B cell (primary cell): ENCODE data around the gene PILRB. TPM values are rescaled to one million over a fixed set of nuclear protein-coding genes. Genes with fewer than 3 reads are reported as not detected.
"Not testable (repeated sequence)": the region's sequence is repeated elsewhere in the genome, so short reads cannot be mapped to it uniquely, and the experiment has no call there.

Experiments used
- ATAC-seq: fragments of 200-7000 bp; cut with Tn5 transposase; one replicate; pipeline ENCODE4 v1.10.0; 2021; ENCODE audit warnings: low read depth, mild to moderate bottlenecking, moderate number of reproducible peaks, moderate library complexity
- CTCF ChIA-PET: fragments of 350-600 bp; sonication (Branson Sonifier 250); formaldehyde crosslinking; loops from one replicate; lab custom pipeline; 2021; ENCODE audit warnings: antibody characterized with exemption, inconsistent platforms; lab: Charles Lee
- POLR2A ChIA-PET: fragments of 350-600 bp; sonication (Branson Sonifier 250); formaldehyde crosslinking; loops from one replicate; lab custom pipeline; 2021; ENCODE audit warnings: antibody characterized with exemption; lab: Charles Lee
- DNase-seq: peaks from one replicate; pipeline ENCODE4 v3.0.0; 2013
- H2AFZ ChIP-seq: 2 replicates; pipeline ENCODE4 v1.6.1; 2012; ENCODE audit warnings: mild to moderate bottlenecking, low read depth, low read length; ENCODE audit not compliant: insufficient read depth, poor library complexity, severe bottlenecking
- H3K27ac ChIP-seq, 2 donors: 1 replicate in 1 of 2; 2 replicates in 1 of 2; pipeline ENCODE4 v1.5.1; 2012 to 2013; ENCODE audit warnings: low read length in 2 of 2, mild to moderate bottlenecking in 2 of 2, moderate library complexity in 1 of 2
- H3K27me3 ChIP-seq, 4 experiments: fragments of 200-600 bp in 1 of 4; sonication (generic) in 1 of 4; replicated peaks in 1 of 4; 1 replicate in 2 of 4; 2 replicates in 2 of 4; pipeline versions ENCODE4 v1.6.1 to v1.7.0; 2013 to 2016; ENCODE audit warnings: low read length in 3 of 4, mild to moderate bottlenecking in 2 of 4, mixed read lengths in 1 of 4, moderate library complexity in 1 of 4; ENCODE audit not compliant: insufficient read depth in 4 of 4, control insufficient read depth in 3 of 4; ENCODE audit errors: control extremely low read depth in 1 of 4
- H3K36me3 ChIP-seq, 2 experiments: replicated peaks in 1 of 2; 1 replicate in 1 of 2; 2 replicates in 1 of 2; pipeline versions ENCODE4 v1.6.1 to v1.7.1; 2013; ENCODE audit warnings: low read length in 1 of 2; ENCODE audit not compliant: insufficient read depth in 2 of 2, control insufficient read depth in 1 of 2; ENCODE audit errors: control extremely low read depth in 1 of 2, extremely low read depth in 1 of 2
- H3K4me1 ChIP-seq, 2 donors: fragments of 200-600 bp in 1 of 2; sonication (generic) in 1 of 2; 1 replicate in 1 of 2; 2 replicates in 1 of 2; pipeline versions ENCODE4 v1.5.1 to v1.6.1; 2013 to 2017; ENCODE audit warnings: low read length in 2 of 2; ENCODE audit not compliant: control insufficient read depth in 2 of 2, insufficient read depth in 2 of 2
- H3K4me2 ChIP-seq: replicated peaks from 2 replicates; pipeline ENCODE3; 2012; ENCODE audit warnings: mild to moderate bottlenecking, low read depth, low read length; ENCODE audit not compliant: poor library complexity, severe bottlenecking
- H3K4me3 ChIP-seq, 5 experiments: fragments of 200-600 bp in 1 of 5; sonication (generic) in 1 of 5; 1 replicate in 3 of 5; 2 replicates in 2 of 5; pipeline versions ENCODE4 v1.5.1 to v1.7.0; 2011 to 2016; ENCODE audit warnings: low read length in 4 of 5, mild to moderate bottlenecking in 4 of 5, low read depth in 2 of 5, control low read depth in 1 of 5, moderate library complexity in 1 of 5; ENCODE audit not compliant: insufficient read depth in 1 of 5; ENCODE audit errors: control extremely low read depth in 1 of 5, extremely low read depth in 1 of 5
- H3K79me2 ChIP-seq: fragments of 200-600 bp; sonication (generic); one replicate; pipeline ENCODE4 v1.6.0; 2016; ENCODE audit warnings: low read length; ENCODE audit not compliant: control insufficient read depth, insufficient read depth
- H3K9ac ChIP-seq: fragments of 200-600 bp; sonication (generic); 2 replicates; pipeline ENCODE4 v1.6.1; 2017; ENCODE audit warnings: mild to moderate bottlenecking, low read length, moderate library complexity
- H3K9me3 ChIP-seq, 3 donors: one replicate each; pipeline versions ENCODE4 v1.6.1 to v1.7.1; 2013; ENCODE audit warnings: low read length in 2 of 3; ENCODE audit not compliant: control insufficient read depth in 2 of 3, insufficient read depth in 1 of 3; ENCODE audit errors: control extremely low read depth in 1 of 3
- H4K20me1 ChIP-seq: 2 replicates; pipeline ENCODE4 v1.6.0; 2012; ENCODE audit warnings: mild to moderate bottlenecking, low read length; ENCODE audit not compliant: insufficient read depth, control insufficient read depth, poor library complexity, severe bottlenecking
- H3K27ac Mint-ChIP-seq: one replicate; pipeline ENCODE4 v1.8.0; 2021; ENCODE audit warnings: mixed read lengths
- H3K27me3 Mint-ChIP-seq: one replicate; pipeline ENCODE4 v1.8.0; 2021; ENCODE audit warnings: mixed read lengths
- H3K4me1 Mint-ChIP-seq: one replicate; pipeline ENCODE4 v1.8.0; 2021; ENCODE audit warnings: mixed read lengths
- H3K4me3 Mint-ChIP-seq: one replicate; pipeline ENCODE4 v1.8.0; 2021; ENCODE audit warnings: mixed read lengths
- H3K9me3 Mint-ChIP-seq: one replicate; pipeline ENCODE4 v1.8.0; 2022; ENCODE audit warnings: mixed read lengths; ENCODE audit not compliant: insufficient read depth
- EZH2 ChIP-seq: IDR thresholded peaks from 2 replicates; pipeline ENCODE4 v1.6.1; 2012; ENCODE audit warnings: borderline replicate concordance, low read depth, mild to moderate bottlenecking, moderate library complexity, low read length; ENCODE audit not compliant: insufficient read depth, poor library complexity, severe bottlenecking
- WGBS: methylation state at CpG from one replicate; pipeline ENCODE4 v1.1.5; 2013; ENCODE audit warnings: missing lambda C conversion rate; ENCODE audit not compliant: insufficient coverage; 5-methylcytosine and 5-hydroxymethylcytosine counted together
- intact Hi-C: fragments of 100-400 bp; cut with micrococcal nuclease; formaldehyde crosslinking; loops from one replicate; pipeline ENCODE4 v1.10.0; 2022
- polyA plus RNA-seq: library from polyadenylated mRNA; depleted of rRNA; stranded (reverse); fragments of >200 nt; gene quantifications from 2 replicates; pipeline ENCODE4 v1.2.3, GENCODE V29; 2012
- total RNA-seq, 2 donors: library from RNA; stranded (reverse); fragments of 120-200 nt in 1 of 2; gene quantifications; 1 replicate in 1 of 2; 2 replicates in 1 of 2; pipeline versions ENCODE4 v1.2.3 to v1.2.4, GENCODE V29; 2013 to 2022
- TF ChIP-seq, protein P1 (sequence below): fragments of 200-600 bp; IDR thresholded peaks from one replicate; pipeline ENCODE4 v1.8.0; 2022; ENCODE audit warnings: antibody characterized with exemption, mild to moderate bottlenecking

Gene PILRB
- total and polyA plus RNA-seq, 2 donors (not counting 1 experiment from before 2014, with no cell fraction given): 162 to 391 TPM

DNA sequence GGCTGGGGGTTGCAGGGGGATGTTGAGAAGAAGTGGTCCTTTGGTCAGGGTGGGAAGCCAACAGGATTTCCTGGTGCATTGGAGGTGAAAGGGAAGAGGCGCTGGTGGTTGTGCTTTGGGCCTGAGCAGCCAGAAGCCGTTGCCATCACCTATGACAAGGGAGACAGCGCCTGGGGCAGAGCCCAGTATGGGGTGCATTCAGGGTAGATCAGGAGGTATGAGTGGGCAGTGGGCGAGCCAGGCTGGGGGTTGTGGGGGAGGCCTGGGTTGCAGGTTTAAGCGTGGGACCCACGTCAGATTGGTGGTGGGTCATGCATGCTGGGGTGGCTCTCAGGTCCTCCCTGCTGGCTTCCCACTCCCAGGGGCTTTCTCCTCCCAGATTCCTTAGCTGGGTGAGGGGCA lies 6.3 kb upstream of the PILRB start:
- H3K4me1 ChIP-seq: peaks cover 0 to 19% of the 10 kb centered on the region in 2 donors
- no peaks in the 10 kb centered on the region for H3K9me3 ChIP-seq
- H2AFZ ChIP-seq: no peak overlapping the region
- peaks cover 56% of the 10 kb centered on the region for H3K79me2 ChIP-seq
- H3K36me3 ChIP-seq: peaks cover 10 to 84% of the 10 kb centered on the region in 2 experiments
- intact Hi-C loops: no loop called here
- H3K27ac ChIP-seq: no peak overlapping the region
- Mint-ChIP-seq H3K9me3 (no peaks in the 10 kb centered on the region), H3K27me3 (no peaks in the 10 kb centered on the region), H3K4me3 (no peak overlapping the region), H3K27ac (no peak overlapping the region), H3K4me1 (peaks cover 3% of the 10 kb centered on the region)
- no peak overlapping the region for H3K4me3 ChIP-seq
- no peaks in the 10 kb centered on the region for H4K20me1 ChIP-seq
- H3K4me2 ChIP-seq: no peak overlapping the region
- 82% methylated on average over 6 of the region's 6 CpGs for WGBS
- no peaks in the 10 kb centered on the region for H3K27me3 ChIP-seq
- ATAC-seq: no peak
- CTCF ChIA-PET: no interaction called here
- no peak for DNase-seq
- no peak for TF ChIP-seq EZH2
- TF ChIP-seq, protein P1, sequence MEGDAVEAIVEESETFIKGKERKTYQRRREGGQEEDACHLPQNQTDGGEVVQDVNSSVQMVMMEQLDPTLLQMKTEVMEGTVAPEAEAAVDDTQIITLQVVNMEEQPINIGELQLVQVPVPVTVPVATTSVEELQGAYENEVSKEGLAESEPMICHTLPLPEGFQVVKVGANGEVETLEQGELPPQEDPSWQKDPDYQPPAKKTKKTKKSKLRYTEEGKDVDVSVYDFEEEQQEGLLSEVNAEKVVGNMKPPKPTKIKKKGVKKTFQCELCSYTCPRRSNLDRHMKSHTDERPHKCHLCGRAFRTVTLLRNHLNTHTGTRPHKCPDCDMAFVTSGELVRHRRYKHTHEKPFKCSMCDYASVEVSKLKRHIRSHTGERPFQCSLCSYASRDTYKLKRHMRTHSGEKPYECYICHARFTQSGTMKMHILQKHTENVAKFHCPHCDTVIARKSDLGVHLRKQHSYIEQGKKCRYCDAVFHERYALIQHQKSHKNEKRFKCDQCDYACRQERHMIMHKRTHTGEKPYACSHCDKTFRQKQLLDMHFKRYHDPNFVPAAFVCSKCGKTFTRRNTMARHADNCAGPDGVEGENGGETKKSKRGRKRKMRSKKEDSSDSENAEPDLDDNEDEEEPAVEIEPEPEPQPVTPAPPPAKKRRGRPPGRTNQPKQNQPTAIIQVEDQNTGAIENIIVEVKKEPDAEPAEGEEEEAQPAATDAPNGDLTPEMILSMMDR: no peak
- no peak overlapping the region for H3K9ac ChIP-seq
- POLR2A ChIA-PET: no interaction called here

DNA sequence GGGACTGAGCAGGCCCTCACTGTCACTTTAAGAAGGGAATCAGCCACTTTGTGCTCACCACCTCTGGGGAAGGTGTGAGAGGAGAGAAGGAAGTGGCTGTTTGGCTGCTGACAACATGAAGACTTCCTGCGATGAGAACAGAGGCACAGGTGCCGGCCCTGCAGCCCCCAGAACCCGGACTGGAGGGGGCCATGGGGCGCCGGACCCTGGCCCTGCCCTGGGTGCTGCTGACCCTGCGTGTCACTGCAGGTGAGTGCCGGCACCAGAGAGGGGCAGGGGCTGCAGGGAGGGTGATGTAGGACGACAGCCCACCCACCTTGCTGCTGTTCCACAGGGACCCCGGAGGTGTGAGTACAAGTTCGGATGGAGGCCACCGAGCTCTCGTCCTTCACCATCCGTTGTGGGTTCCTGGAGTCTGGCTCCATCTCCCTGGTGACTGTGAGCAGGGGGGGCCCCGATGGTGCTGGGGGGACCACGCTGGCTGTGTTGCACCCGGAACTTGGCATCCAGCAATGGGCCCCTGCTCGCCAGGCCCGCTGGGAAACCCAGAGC lies 5.6 kb upstream of the PILRB start:
- peak; percentile 74 for ATAC-seq
- POLR2A ChIA-PET: interaction anchor here (0.7 kb wide), 1 partner anchor 85 kb away, joined by 3 read pairs; no protein-coding TSS in a partner anchor
- H2AFZ ChIP-seq, H3K27ac Mint-ChIP-seq, H4K20me1 ChIP-seq, intact Hi-C loops, CTCF ChIA-PET, H3K9me3 Mint-ChIP-seq, H3K9me3 ChIP-seq, H3K4me3 Mint-ChIP-seq, H3K4me2 ChIP-seq, H3K27me3 ChIP-seq, H3K9ac ChIP-seq, H3K4me1 Mint-ChIP-seq, H3K27me3 Mint-ChIP-seq, H3K4me3 ChIP-seq, DNase-seq, H3K27ac ChIP-seq: not testable (repeated sequence)
- H3K79me2 ChIP-seq: peaks cover 49% of the 10 kb centered on the region
- peaks cover 10 to 83% of the 10 kb centered on the region in 2 experiments for H3K36me3 ChIP-seq
- 93% methylated on average over 13 of the region's 18 CpGs for WGBS
- H3K4me1 ChIP-seq: peaks cover 0 to 19% of the 10 kb centered on the region in 2 donors
